K562 (cell line): ENCODE measurements around the gene PHF21A. TPM values are rescaled to one million over a fixed set of nuclear protein-coding genes. Genes with fewer than 3 reads are reported as not detected.

ENCODE experiments used
- ATF3 ChIP-seq, 2 experiments: fragments of 450-650 bp in 1 of 2; sonication (generic) in 1 of 2; formaldehyde crosslinking in 1 of 2; IDR thresholded peaks in 1 of 2; conservative IDR thresholded peaks in 1 of 2; 2 replicates each; pipeline versions ENCODE4 v1.6.1 to v1.8.1; 2016 to 2023; ENCODE audit warnings: mild to moderate bottlenecking in 2 of 2, moderate library complexity in 2 of 2, inconsistent platforms in 1 of 2, missing genetic modification reagents in 1 of 2
- ATF4 ChIP-seq: fragments of 450-650 bp; formaldehyde crosslinking; IDR thresholded peaks from 2 replicates; pipeline ENCODE4 v1.4.0; 2022; ENCODE audit warnings: mild to moderate bottlenecking, moderate library complexity
- BRD9 ChIP-seq: fragments of 450-650 bp; IDR thresholded peaks from 2 replicates; pipeline ENCODE4 v1.6.1; 2018; ENCODE audit warnings: low read depth; ENCODE audit not compliant: partially characterized antibody
- CTBP1 ChIP-seq: fragments of 450-650 bp; IDR thresholded peaks from 2 replicates; pipeline ENCODE4 v1.6.1; 2016; ENCODE audit warnings: borderline replicate concordance
- EP300 ChIP-seq: IDR thresholded peaks from 2 replicates; pipeline ENCODE4 v1.6.1; 2012; ENCODE audit warnings: low read length, improper control_type of control experiment
- KDM5B ChIP-seq: fragments of 200-600 bp; sonication (generic); IDR thresholded peaks from 2 replicates; pipeline ENCODE4 v1.6.1; 2012; ENCODE audit warnings: low read depth, mild to moderate bottlenecking, moderate library complexity, low read length, control low read depth, inconsistent platforms; ENCODE audit not compliant: insufficient replicate concordance
- L3MBTL2 ChIP-seq: fragments of 450-650 bp; IDR thresholded peaks from 2 replicates; pipeline ENCODE4 v1.6.1; 2016; ENCODE audit warnings: mild to moderate bottlenecking, moderate library complexity
- NCOR1 ChIP-seq: fragments of 450-650 bp; IDR thresholded peaks from 2 replicates; pipeline ENCODE4 v1.6.1; 2016; ENCODE audit warnings: mild to moderate bottlenecking, moderate library complexity
- TAF9B ChIP-seq: fragments of 450-650 bp; IDR thresholded peaks from 2 replicates; pipeline ENCODE4 v1.6.1; 2018; ENCODE audit warnings: mild to moderate bottlenecking; ENCODE audit not compliant: partially characterized antibody
- ZEB2 ChIP-seq: fragments of 450-650 bp; IDR thresholded peaks from 2 replicates; pipeline ENCODE4 v1.6.1; 2016
- ZNF318 ChIP-seq, 2 experiments: fragments of 450-650 bp; IDR thresholded peaks; 2 replicates each; pipeline ENCODE4 v1.6.1; 2016; ENCODE audit warnings: mild to moderate bottlenecking in 2 of 2, borderline replicate concordance in 1 of 2, low read depth in 1 of 2, moderate library complexity in 1 of 2
- polyA plus RNA-seq, 8 experiments: library from polyadenylated mRNA; depleted of rRNA in 4 of 8; stranded (reverse) in 5 of 8; unstranded in 3 of 8; fragments of >200 nt; fragmentation: Nextera tagmentation in 2 of 8; fragmentation: Illumina TruSeq in 1 of 8; extraction: Ambion mirVana in 2 of 8; extraction: Trizol in 1 of 8; gene quantifications; 2 replicates each; pipeline versions ENCODE4 v1.2.1 to v1.2.3, GENCODE V29; 2011 to 2014; ENCODE audit warnings: inconsistent platforms in 1 of 8, missing spikeins in 1 of 8
- total RNA-seq, 7 experiments: library from RNA; depleted of rRNA in 6 of 7; stranded (reverse); fragments of >200 nt in 6 of 7; fragmentation: Illumina TruSeq in 2 of 7; extraction: Trizol in 2 of 7; gene quantifications; 2 replicates each; pipeline versions ENCODE4 v1.2.1 to v1.2.3, GENCODE V29; 2011 to 2021; ENCODE audit warnings: low replicate concordance in 1 of 7

Gene PHF21A
- total and polyA plus RNA-seq, 9 of the 15 experiments (the other 6 are each of a cell fraction or from before 2014, with no cell fraction given) = 1.5 to 32.4 (median 10.7) TPM

- TF ChIP-seq ZNF318 (IDR thresholded peaks at IDR 0.05; ENCODE audit: borderline replicate concordance in 1 of 2, low read depth in 1 of 2) (peak; percentile 68 to 85; a peak in 2 of 4 replicates), TAF9B (peak; percentile 84), NCOR1 (peak; percentile 93), L3MBTL2 (0 out of 2 replicates have a peak, but pooled peaks have one; percentile 19), BRD9 (peak; percentile 83), CTBP1 (peak; percentile 98), KDM5B (peak; percentile 25), ATF4 (peak; percentile 94), ATF3 (IDR thresholded peaks at IDR 0.05) (peak; percentile 99), ATF3 (CRISPR knock-in tag; conservative IDR thresholded peaks at IDR 0.05) (peak; percentile 87), EP300 (peak; percentile 90), ZEB2 (peak; percentile 87; the same call in 1 of the 2 replicates)
Observed at GRCh38 chr11:45994371-45995341, 126.6 kb downstream of the PHF21A start (continued).
